Osteocyte (in vitro differentiated cells): ENCODE measurements around the gene RPTOR. TPM values are rescaled to one million over a fixed set of nuclear protein-coding genes. Genes with fewer than 3 reads are reported as not detected.

ENCODE experiments used
- DNase-seq: peaks from one replicate; pipeline ENCODE4 v3.0.0; 2021; ENCODE audit warnings: mixed read lengths; ENCODE audit not compliant: unreplicated experiment; ENCODE audit errors: extremely low spot score
- H3K27ac Mint-ChIP-seq: one replicate; pipeline ENCODE4 v1.8.0; 2021; ENCODE audit warnings: mild to moderate bottlenecking, mixed read lengths; ENCODE audit not compliant: unreplicated experiment
- H3K27me3 Mint-ChIP-seq: one replicate; pipeline ENCODE4 v1.8.0; 2021; ENCODE audit warnings: mixed read lengths; ENCODE audit not compliant: unreplicated experiment
- H3K36me3 Mint-ChIP-seq: one replicate; pipeline ENCODE4 v1.8.0; 2021; ENCODE audit warnings: mixed read lengths; ENCODE audit not compliant: unreplicated experiment
- H3K4me1 Mint-ChIP-seq: one replicate; pipeline ENCODE4 v1.8.0; 2021; ENCODE audit warnings: mixed read lengths; ENCODE audit not compliant: unreplicated experiment
- H3K4me3 Mint-ChIP-seq: one replicate; pipeline ENCODE4 v1.8.0; 2021; ENCODE audit warnings: mild to moderate bottlenecking, moderate library complexity, mixed read lengths; ENCODE audit not compliant: unreplicated experiment
- H3K9me3 Mint-ChIP-seq: one replicate; pipeline ENCODE4 v1.8.0; 2021; ENCODE audit warnings: mixed read lengths; ENCODE audit not compliant: unreplicated experiment
- total RNA-seq: library from RNA; stranded (reverse); gene quantifications from 2 replicates; pipeline ENCODE4 v1.2.1, GENCODE V29; 2021
- TF ChIP-seq, protein P1 (sequence below): fragments of 200-600 bp; sonication (generic); IDR thresholded peaks from 2 replicates; pipeline ENCODE4 v1.5.0; 2021; ENCODE audit warnings: antibody characterized with exemption, mild to moderate bottlenecking, moderate library complexity

The RPTOR gene
- total RNA-seq, 1 donor from 2014 or later: 36.0 TPM

DNA sequence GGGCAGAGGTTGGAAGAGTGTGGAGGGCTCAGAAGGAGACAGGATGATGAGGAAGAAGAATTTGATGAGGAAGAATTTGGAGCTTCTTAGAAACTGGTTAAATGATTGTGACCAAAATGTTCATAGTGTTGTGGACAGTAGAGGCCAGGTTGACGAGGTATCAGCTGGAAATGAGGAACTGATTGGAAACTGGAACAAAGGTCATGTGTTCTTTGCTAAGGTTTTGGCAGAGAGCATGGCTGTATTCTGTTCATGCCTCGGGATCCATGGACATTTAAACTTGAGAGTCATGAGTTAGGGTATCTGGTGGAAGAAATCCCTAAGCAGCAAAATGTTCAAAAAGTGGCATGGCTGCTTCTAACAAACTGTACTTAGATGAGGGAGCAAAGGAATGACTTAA, 466.3 kb downstream of the RPTOR start:
- DNase-seq: no peak
- H3K36me3 Mint-ChIP-seq: peaks cover 10% of the 10 kb centered on the region
- no peak overlapping the region for H3K4me3 Mint-ChIP-seq
- peaks cover 6% of the 10 kb centered on the region for H3K9me3 Mint-ChIP-seq
- no peaks in the 10 kb centered on the region for H3K4me1 Mint-ChIP-seq
- TF ChIP-seq, protein P1, sequence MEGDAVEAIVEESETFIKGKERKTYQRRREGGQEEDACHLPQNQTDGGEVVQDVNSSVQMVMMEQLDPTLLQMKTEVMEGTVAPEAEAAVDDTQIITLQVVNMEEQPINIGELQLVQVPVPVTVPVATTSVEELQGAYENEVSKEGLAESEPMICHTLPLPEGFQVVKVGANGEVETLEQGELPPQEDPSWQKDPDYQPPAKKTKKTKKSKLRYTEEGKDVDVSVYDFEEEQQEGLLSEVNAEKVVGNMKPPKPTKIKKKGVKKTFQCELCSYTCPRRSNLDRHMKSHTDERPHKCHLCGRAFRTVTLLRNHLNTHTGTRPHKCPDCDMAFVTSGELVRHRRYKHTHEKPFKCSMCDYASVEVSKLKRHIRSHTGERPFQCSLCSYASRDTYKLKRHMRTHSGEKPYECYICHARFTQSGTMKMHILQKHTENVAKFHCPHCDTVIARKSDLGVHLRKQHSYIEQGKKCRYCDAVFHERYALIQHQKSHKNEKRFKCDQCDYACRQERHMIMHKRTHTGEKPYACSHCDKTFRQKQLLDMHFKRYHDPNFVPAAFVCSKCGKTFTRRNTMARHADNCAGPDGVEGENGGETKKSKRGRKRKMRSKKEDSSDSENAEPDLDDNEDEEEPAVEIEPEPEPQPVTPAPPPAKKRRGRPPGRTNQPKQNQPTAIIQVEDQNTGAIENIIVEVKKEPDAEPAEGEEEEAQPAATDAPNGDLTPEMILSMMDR: no peak
- H3K27me3 Mint-ChIP-seq: peaks cover 20% of the 10 kb centered on the region
- no peak overlapping the region for H3K27ac Mint-ChIP-seq

DNA sequence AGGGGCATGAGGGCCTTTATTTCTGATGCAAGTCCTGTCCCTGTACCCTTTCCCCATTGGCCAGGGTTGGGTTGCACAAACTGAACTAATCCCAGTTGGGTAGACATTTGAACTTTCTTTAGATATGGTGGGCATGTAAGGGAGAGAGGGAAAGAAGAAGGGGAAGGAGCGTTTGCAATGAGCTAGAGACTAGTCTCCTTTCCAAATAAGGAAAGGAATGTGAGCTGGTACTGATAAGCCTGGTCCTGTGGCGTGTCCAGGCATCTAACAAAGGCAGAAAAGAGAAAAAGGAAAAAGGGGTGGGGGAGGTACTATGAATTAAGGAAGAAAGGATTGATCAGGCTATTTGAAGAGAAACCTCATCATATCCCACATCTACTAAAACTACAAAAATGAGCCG, 467.3 kb downstream of the RPTOR start:
- no peak overlapping the region for H3K27ac Mint-ChIP-seq
- H3K27me3 Mint-ChIP-seq: peaks cover 11% of the 10 kb centered on the region
- DNase-seq: no peak
- TF ChIP-seq, protein P1: no peak
- peaks cover 12% of the 10 kb centered on the region for H3K36me3 Mint-ChIP-seq
- H3K4me1 Mint-ChIP-seq: no peaks in the 10 kb centered on the region
- no peak overlapping the region for H3K4me3 Mint-ChIP-seq
- peaks cover 6% of the 10 kb centered on the region for H3K9me3 Mint-ChIP-seq

DNA sequence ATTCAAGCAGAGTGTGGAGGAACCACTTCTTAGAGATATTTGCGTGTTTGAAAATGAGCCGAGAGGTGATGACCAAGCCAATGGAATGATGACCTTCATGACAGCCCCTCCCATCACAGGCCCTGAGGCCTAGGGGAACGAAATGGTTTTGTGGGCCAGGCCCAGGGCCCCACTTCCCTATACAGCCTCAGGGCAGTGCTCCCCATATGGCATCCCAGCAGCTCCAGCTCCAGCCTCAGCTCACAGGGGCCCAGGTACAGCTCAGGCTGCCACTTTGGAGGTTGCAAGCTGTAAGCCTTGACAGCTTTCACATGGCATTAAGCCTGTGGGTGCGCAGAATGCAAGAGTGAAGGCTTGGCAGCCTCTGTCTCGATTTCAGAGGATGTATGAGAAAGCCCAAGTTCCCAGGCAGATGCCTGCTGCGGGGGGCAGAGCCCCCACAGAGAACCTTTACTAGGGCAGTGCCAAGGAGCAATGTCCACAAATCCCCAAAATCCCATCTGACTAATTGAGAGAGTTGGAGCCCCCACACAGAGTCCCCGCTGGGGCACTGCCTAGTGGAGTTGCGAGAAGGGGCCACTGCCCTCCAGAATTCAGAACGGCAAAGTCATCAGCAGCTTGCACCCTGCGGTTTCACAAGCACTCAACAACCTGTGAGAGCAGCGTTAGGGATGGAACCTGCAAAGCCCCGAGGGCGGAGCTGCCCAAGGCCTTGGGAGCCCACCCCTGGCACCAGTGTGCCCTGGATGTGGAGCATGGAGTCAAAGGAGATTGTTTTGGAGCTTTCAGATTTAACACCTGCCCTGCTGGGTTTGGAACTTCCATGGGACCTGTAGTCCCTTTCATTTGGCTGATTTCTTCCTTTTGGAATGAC, 468.2 kb downstream of the RPTOR start:
- H3K4me1 Mint-ChIP-seq: peaks cover 3% of the 10 kb centered on the region
- TF ChIP-seq, protein P1: no peak
- peaks cover 5% of the 10 kb centered on the region for H3K27me3 Mint-ChIP-seq
- H3K27ac Mint-ChIP-seq: no peak overlapping the region
- H3K9me3 Mint-ChIP-seq: peaks cover 6% of the 10 kb centered on the region
- no peak for DNase-seq
- H3K4me3 Mint-ChIP-seq: no peak overlapping the region
- peaks cover 12% of the 10 kb centered on the region for H3K36me3 Mint-ChIP-seq

DNA sequence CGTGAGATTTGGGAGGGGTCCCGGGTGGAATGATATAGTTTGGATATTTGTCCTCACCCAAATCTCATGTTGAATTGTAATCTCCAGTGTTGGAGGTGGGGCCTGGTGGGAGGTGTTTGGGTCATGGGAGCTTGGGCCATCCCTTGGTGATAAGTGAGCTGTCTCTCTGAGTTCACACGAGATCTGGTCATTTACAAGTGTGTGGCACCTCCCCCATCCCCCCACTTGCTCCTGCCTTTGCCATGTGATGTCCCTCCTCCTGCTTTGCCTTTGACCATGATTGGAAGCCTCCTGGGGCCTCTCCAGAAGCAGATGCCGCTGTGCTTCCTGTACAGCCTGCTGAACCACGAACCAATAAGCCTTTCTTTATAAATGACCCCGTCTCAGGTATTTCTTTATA, 469.0 kb downstream of the RPTOR start:
- Mint-ChIP-seq H3K9me3 (peaks cover 6% of the 10 kb centered on the region), H3K4me1 (peaks cover 12% of the 10 kb centered on the region), H3K36me3 (peaks cover 12% of the 10 kb centered on the region), H3K27ac (no peak overlapping the region), H3K4me3 (no peak overlapping the region), H3K27me3 (peaks cover 3% of the 10 kb centered on the region)
- TF ChIP-seq, protein P1: no peak
- no peak for DNase-seq

DNA sequence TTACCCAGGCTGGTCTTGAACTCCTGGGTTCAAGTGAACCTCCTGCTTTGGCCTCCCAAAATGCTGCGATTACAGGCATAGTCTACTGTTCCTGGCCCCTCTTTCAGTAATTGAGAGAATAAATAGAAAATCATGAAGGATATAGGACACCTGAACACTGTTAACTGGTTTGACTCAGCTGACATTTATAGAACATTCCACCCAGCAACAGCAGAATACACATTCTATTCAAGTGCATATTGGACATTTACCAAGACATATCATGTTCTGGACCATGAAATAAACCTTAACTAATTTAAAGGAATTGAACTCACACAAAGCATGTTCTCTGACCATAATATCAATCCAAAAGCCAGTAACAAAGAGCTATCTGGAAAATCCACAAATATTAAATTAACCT, 470.5 kb downstream of the RPTOR start:
- TF ChIP-seq, protein P1: no peak
- no peak overlapping the region for H3K4me3 Mint-ChIP-seq
- H3K9me3 Mint-ChIP-seq: peaks cover 6% of the 10 kb centered on the region
- no peak for DNase-seq
- H3K4me1 Mint-ChIP-seq: peaks cover 16% of the 10 kb centered on the region
- H3K36me3 Mint-ChIP-seq: peaks cover 12% of the 10 kb centered on the region
- no peak overlapping the region for H3K27ac Mint-ChIP-seq
- peaks cover 3% of the 10 kb centered on the region for H3K27me3 Mint-ChIP-seq

Other genes starting within 250 kb of the RPTOR start
- gene ENDOV, start 129.7 kb upstream of the RPTOR start, total RNA-seq: 33.2 and 39.1 TPM in 2 replicates
- 2.8 and 3.8 TPM in 2 replicates for gene NPTX1, start 68.2 kb upstream of the RPTOR start, total RNA-seq